Trophoblast cell (in vitro differentiated cells and primary cell): ENCODE results near the gene RBCK1.

Source experiments
- DNase-seq, 2 donors: peaks; one replicate each; pipeline ENCODE4 v3.0.0-alpha.2; 2016
- H2AFZ ChIP-seq: 2 replicates; pipeline ENCODE4 v1.6.1; 2013; ENCODE audit warnings: low read length, moderate library complexity, mild to moderate bottlenecking; ENCODE audit not compliant: insufficient read depth, poor library complexity
- H2AK5ac ChIP-seq: 2 replicates; pipeline ENCODE4 v1.6.1; 2013; ENCODE audit warnings: mild to moderate bottlenecking, low read length
- H2BK120ac ChIP-seq: 2 replicates; pipeline ENCODE4 v1.6.1; 2013; ENCODE audit warnings: low read length, mild to moderate bottlenecking, moderate library complexity; ENCODE audit not compliant: insufficient read depth, poor library complexity
- H2BK12ac ChIP-seq: 2 replicates; pipeline ENCODE4 v1.6.1; 2013; ENCODE audit warnings: mild to moderate bottlenecking, low read length, moderate library complexity
- H2BK5ac ChIP-seq: 2 replicates; pipeline ENCODE4 v1.6.1; 2013; ENCODE audit warnings: low read length, low read depth, moderate library complexity, mild to moderate bottlenecking; ENCODE audit not compliant: poor library complexity
- H3K14ac ChIP-seq: 2 replicates; pipeline ENCODE4 v1.6.1; 2013; ENCODE audit warnings: mild to moderate bottlenecking, low read length
- H3K18ac ChIP-seq: 2 replicates; pipeline ENCODE4 v1.6.1; 2013; ENCODE audit warnings: mild to moderate bottlenecking, low read length
- H3K23ac ChIP-seq: 2 replicates; pipeline ENCODE4 v1.6.1; 2013; ENCODE audit warnings: low read length
- H3K27ac ChIP-seq: 2 replicates; pipeline ENCODE4 v1.5.1; 2013; ENCODE audit warnings: low read depth, mild to moderate bottlenecking, inconsistent platforms, low read length, moderate library complexity
- H3K27me3 ChIP-seq: 2 replicates; pipeline ENCODE4 v1.6.1; 2013; ENCODE audit warnings: inconsistent platforms, mild to moderate bottlenecking, low read length, moderate library complexity; ENCODE audit not compliant: insufficient read depth
- H3K36me3 ChIP-seq, 2 experiments: 1 replicate in 1 of 2; 2 replicates in 1 of 2; pipeline ENCODE4 v1.6.1; 2013; ENCODE audit warnings: low read length in 2 of 2, mild to moderate bottlenecking in 2 of 2, moderate library complexity in 1 of 2; ENCODE audit not compliant: insufficient read depth in 2 of 2, control insufficient read depth in 1 of 2
- H3K4ac ChIP-seq: 2 replicates; pipeline ENCODE4 v1.6.1; 2013; ENCODE audit warnings: low read depth, mild to moderate bottlenecking, low read length, moderate library complexity
- H3K4me1 ChIP-seq, 2 experiments: 1 replicate in 1 of 2; 2 replicates in 1 of 2; pipeline ENCODE4 v1.6.1; 2013; ENCODE audit warnings: low read length in 2 of 2, mild to moderate bottlenecking in 2 of 2, moderate library complexity in 1 of 2; ENCODE audit not compliant: insufficient read depth in 2 of 2, control insufficient read depth in 1 of 2
- H3K4me2 ChIP-seq: 2 replicates; pipeline ENCODE4 v1.6.1; 2013; ENCODE audit warnings: inconsistent platforms, mild to moderate bottlenecking, low read length, moderate library complexity
- H3K4me3 ChIP-seq: 2 replicates; pipeline ENCODE4 v1.5.1; 2013; ENCODE audit warnings: mild to moderate bottlenecking, low read depth, low read length, inconsistent platforms
- H3K79me1 ChIP-seq: one replicate; pipeline ENCODE4 v1.6.1; 2013; ENCODE audit warnings: low read length
- H3K79me2 ChIP-seq: 2 replicates; pipeline ENCODE4 v1.6.1; 2013; ENCODE audit warnings: low read length, mild to moderate bottlenecking; ENCODE audit not compliant: control insufficient read depth, insufficient read depth, poor library complexity
- H3K9ac ChIP-seq: 2 replicates; pipeline ENCODE4 v1.6.1; 2013; ENCODE audit warnings: mild to moderate bottlenecking, low read length
- H3K9me3 ChIP-seq: 2 replicates; pipeline ENCODE4 v1.6.1; 2013; ENCODE audit warnings: low read depth, mild to moderate bottlenecking, control low read depth, inconsistent platforms, low read length; ENCODE audit not compliant: insufficient read depth
- H4K12ac ChIP-seq: 2 replicates; pipeline ENCODE4 v1.6.1; 2013; ENCODE audit warnings: low read depth, mild to moderate bottlenecking, low read length, moderate library complexity
- H4K8ac ChIP-seq: 2 replicates; pipeline ENCODE4 v1.6.1; 2013; ENCODE audit warnings: low read depth, mild to moderate bottlenecking, low read length, moderate library complexity
- H4K91ac ChIP-seq: one replicate; pipeline ENCODE4 v1.6.1; 2013; ENCODE audit warnings: low read depth, mild to moderate bottlenecking, low read length, moderate library complexity
- whole genome bisulfite sequencing: extraction: QIAGEN DNeasy Blood & Tissue Kit; methylation state at CpG from one replicate; pipeline ENCODE4 v1.1.7; 2013; ENCODE audit warnings: missing lambda C conversion rate; ENCODE audit not compliant: insufficient read length, insufficient coverage; ENCODE audit errors: extremely low coverage; 5-methylcytosine and 5-hydroxymethylcytosine counted together

Gene RBCK1

DNA sequence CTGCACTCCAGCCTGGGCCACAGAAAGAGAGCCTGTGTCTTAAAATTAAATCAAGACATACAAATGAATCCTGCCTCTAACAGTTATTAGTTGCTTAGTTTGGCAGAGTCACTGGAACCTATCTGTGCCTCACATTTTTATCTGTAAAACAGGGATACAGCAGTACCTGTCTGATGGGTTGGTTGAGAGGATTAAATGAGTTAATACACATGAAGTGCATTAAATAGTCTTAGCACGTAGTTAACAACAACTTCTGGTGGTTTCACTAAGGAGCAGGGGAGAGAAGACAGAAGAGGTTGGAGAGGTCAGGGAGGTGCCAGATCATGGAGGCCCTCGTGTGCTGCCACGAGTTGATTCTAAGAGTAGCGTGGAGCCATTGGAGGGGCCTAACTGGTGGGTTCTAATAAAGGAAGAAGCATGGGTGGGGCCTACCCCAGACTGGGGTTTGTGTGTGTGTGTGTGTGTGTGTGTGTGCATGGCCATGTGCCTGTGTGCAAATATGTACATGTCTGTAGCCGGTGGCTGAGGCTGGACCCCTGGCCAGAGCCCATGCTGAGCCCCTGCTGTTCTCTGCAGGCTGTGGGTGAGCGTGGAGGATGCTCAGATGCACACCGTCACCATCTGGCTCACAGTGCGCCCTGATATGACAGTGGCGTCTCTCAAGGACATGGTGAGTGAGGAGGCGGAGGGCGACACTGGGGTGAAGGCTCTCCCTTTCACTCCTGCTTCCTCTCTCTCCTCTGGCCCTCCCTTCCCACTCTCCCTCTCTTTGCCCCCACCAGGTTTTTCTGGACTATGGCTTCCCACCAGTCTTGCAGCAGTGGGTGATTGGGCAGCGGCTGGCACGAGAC lies 9.1 kb downstream of the RBCK1 start:
- Histone ChIP-seq H2BK5ac (no peak overlapping the region), H3K79me1 (no peaks in the 10 kb centered on the region), H3K36me3 (peaks cover 38 to 44% of the 10 kb centered on the region in 2 experiments), H4K12ac (no peak overlapping the region), H3K14ac (no peak overlapping the region), H4K8ac (no peak overlapping the region), H2BK120ac (no peak overlapping the region), H3K4ac (no peak overlapping the region), H3K9ac (no peak overlapping the region), H3K4me2 (no peak overlapping the region), H4K91ac (no peak overlapping the region), H3K4me1 (no peaks in the 10 kb centered on the region), H2AFZ (no peak overlapping the region), H2AK5ac (no peak overlapping the region), H3K18ac (no peak overlapping the region), H3K79me2 (no peaks in the 10 kb centered on the region), H3K4me3 (no peak overlapping the region), H2BK12ac (no peak overlapping the region), H3K23ac (no peak overlapping the region), H3K27ac (no peak overlapping the region), H3K27me3 (no peaks in the 10 kb centered on the region), H3K9me3 (peaks cover 3% of the 10 kb centered on the region)
- no peak for DNase-seq
- WGBS, result no CpG with 5 or more reads among the region's 13 CpGs

DNA sequence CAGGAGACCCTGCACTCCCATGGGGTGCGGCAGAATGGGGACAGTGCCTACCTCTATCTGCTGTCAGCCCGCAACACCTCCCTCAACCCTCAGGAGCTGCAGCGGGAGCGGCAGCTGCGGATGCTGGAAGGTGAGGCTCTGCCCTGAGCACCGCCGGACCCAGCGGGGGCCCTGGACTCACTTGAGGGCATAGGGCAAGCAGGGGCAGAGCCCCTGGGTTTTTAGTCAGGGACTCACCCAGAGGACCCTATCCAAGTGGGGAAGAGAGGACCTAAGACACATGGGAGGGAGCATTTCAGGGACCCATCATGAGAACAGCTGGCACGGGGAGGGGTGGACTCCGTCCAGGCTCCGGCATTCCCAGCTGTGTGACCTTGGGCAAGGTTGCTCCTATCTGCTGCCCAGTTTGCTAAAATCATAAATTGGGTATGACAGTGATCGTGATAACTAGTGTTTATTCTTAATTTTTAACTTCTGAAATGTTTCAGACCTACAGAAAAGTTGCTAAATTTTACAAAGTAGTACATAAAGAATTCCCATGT lies 9.8 kb downstream of the RBCK1 start:
- H3K9me3 ChIP-seq, result peaks cover 3% of the 10 kb centered on the region
- H3K79me1 ChIP-seq, result no peaks in the 10 kb centered on the region
- no peak overlapping the region for H3K18ac ChIP-seq
- H3K4me3 ChIP-seq, result no peak overlapping the region
- H3K79me2 ChIP-seq, result no peaks in the 10 kb centered on the region
- H2AK5ac ChIP-seq, result no peak overlapping the region
- H4K12ac ChIP-seq, result no peak overlapping the region
- DNase-seq, result no peak
- no peak overlapping the region for H3K9ac ChIP-seq
- WGBS, result no CpG with 5 or more reads among the region's 12 CpGs
- H3K4me2 ChIP-seq, result no peak overlapping the region
- H3K23ac ChIP-seq, result no peak overlapping the region
- no peak overlapping the region for H3K4ac ChIP-seq
- no peaks in the 10 kb centered on the region for H3K4me1 ChIP-seq
- no peak overlapping the region for H3K14ac ChIP-seq
- H3K27me3 ChIP-seq, result no peaks in the 10 kb centered on the region
- H4K8ac ChIP-seq, result no peak overlapping the region
- no peak overlapping the region for H2AFZ ChIP-seq
- H3K36me3 ChIP-seq, result peaks cover 43 to 47% of the 10 kb centered on the region in 2 experiments
- H2BK12ac ChIP-seq, result no peak overlapping the region
- H2BK120ac ChIP-seq, result no peak overlapping the region
- no peak overlapping the region for H3K27ac ChIP-seq
- no peak overlapping the region for H4K91ac ChIP-seq
- no peak overlapping the region for H2BK5ac ChIP-seq

DNA sequence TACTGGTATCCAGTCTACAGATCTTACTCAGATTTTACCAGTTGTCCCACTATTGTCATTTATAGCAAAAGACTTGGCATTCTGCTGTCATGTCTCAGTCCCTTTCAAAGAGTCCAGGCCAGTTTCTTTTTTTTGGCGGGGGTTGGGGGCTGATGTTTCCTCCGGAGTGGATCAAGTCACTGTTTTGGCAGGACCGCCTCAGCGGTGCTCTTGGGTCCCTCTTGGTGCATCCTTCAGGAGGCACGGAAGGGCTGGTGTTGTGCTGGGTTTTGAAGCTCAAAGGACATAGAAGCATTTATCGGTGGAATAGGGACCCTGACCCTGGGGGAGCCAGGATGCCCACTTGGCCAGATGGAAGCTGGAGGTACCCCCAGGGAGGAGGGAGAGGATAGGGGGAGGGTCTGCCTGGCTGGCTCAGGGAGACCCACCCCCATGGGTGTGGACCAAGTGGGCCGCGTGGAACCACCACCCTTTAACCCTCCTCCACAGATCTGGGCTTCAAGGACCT lies 10.8 kb downstream of the RBCK1 start:
- Histone ChIP-seq H3K79me1 (no peaks in the 10 kb centered on the region), H3K4ac (no peak overlapping the region), H4K12ac (no peak overlapping the region), H4K91ac (no peak overlapping the region), H3K27me3 (no peaks in the 10 kb centered on the region), H2BK5ac (no peak overlapping the region), H3K27ac (no peak overlapping the region), H2BK120ac (no peak overlapping the region), H3K4me3 (no peak overlapping the region), H3K9ac (no peak overlapping the region), H4K8ac (no peak overlapping the region), H3K4me2 (no peak overlapping the region), H3K14ac (no peak overlapping the region), H3K18ac (no peak overlapping the region), H3K36me3 (peaks cover 47 to 51% of the 10 kb centered on the region in 2 experiments), H2AFZ (no peak overlapping the region), H2BK12ac (no peak overlapping the region), H3K79me2 (no peaks in the 10 kb centered on the region), H2AK5ac (no peak overlapping the region), H3K4me1 (no peaks in the 10 kb centered on the region), H3K23ac (no peak overlapping the region), H3K9me3 (peaks cover 3% of the 10 kb centered on the region)
- WGBS, result no CpG with 5 or more reads among the region's 8 CpGs
- DNase-seq, result no peak

DNA sequence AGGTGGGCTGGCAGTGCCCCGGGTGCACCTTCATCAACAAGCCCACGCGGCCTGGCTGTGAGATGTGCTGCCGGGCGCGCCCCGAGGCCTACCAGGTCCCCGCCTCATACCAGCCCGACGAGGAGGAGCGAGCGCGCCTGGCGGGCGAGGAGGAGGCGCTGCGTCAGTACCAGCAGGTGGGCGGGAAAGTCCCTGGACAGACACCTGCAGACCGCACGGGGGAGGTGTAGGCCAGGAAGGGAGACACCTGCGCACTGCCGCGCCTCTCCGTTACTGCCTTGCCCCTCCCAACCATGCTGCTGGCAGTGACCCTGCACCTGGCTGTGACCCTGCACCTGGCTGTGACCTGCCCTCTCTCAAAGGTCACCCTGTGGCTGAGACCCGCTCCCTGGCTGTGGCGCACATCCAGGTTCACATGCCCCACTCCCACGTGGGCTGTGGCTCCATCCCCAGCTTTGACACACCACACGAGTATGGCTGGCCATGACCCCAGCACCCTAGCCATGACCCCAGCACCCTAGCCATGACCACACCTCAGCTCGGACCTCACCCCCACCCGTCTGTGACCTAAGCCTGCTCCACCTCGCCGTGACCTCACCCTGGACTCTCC lies 11.6 kb downstream of the RBCK1 start:
- H2BK120ac ChIP-seq, result no peak overlapping the region
- no peak overlapping the region for H3K4ac ChIP-seq
- H3K4me2 ChIP-seq, result no peak overlapping the region
- H2AK5ac ChIP-seq, result no peak overlapping the region
- peaks cover 3% of the 10 kb centered on the region for H3K9me3 ChIP-seq
- H2BK5ac ChIP-seq, result no peak overlapping the region
- H3K79me2 ChIP-seq, result no peaks in the 10 kb centered on the region
- H3K14ac ChIP-seq, result no peak overlapping the region
- peaks cover 47 to 55% of the 10 kb centered on the region in 2 experiments for H3K36me3 ChIP-seq
- H4K12ac ChIP-seq, result no peak overlapping the region
- no peak overlapping the region for H3K18ac ChIP-seq
- H3K27ac ChIP-seq, result no peak overlapping the region
- no peaks in the 10 kb centered on the region for H3K79me1 ChIP-seq
- no peaks in the 10 kb centered on the region for H3K27me3 ChIP-seq
- no peak overlapping the region for H2BK12ac ChIP-seq
- H3K4me1 ChIP-seq, result no peaks in the 10 kb centered on the region
- H3K23ac ChIP-seq, result no peak overlapping the region
- DNase-seq, result peak; percentile 94 to 95
- no peak overlapping the region for H2AFZ ChIP-seq
- no peak overlapping the region for H3K4me3 ChIP-seq
- WGBS, result no CpG with 5 or more reads among the region's 32 CpGs
- H4K8ac ChIP-seq, result no peak overlapping the region
- H4K91ac ChIP-seq, result no peak overlapping the region
- H3K9ac ChIP-seq, result no peak overlapping the region
